Posterior vena cava (tissue), 2 donors: ENCODE data around the gene ATP2A1. TPM values are rescaled to one million over a fixed set of nuclear protein-coding genes. Genes with fewer than 3 reads are reported as not detected.
A peak's percentile ranks its signal among the peaks of the same experiment; 100 is the strongest.
"Not testable (repeated sequence)": the region's sequence is repeated elsewhere in the genome, so short reads cannot be mapped to it uniquely, and the experiment has no call there.

ENCODE experiments used
- DNase-seq: peaks from one replicate; pipeline ENCODE4 v3.0.0-alpha.2; 2020; ENCODE audit warnings: low spot score
- intact Hi-C, 2 donors: fragments of 100-400 bp; cut with DNase I; formaldehyde crosslinking; loops; one replicate each; pipeline versions ENCODE4 v1.14.1 to v1.14.2; 2022 to 2023
- total RNA-seq, 2 donors: library from RNA; stranded (reverse); fragmentation: NEBNext Ultra II Directional; extraction: Animal tissue kit (Norgen Biotek cat#: 25700); gene quantifications; one replicate each; pipeline ENCODE4 v1.2.1, GENCODE V29; 2021
- donor health status: DM: yes; HTN: yes; CAD: no.
- donor health status: DM: yes; HTN: yes; CAD: no.

Gene ATP2A1
- total RNA-seq, 2 donors from 2014 or later = 0.42 to 1.3 TPM

DNA sequence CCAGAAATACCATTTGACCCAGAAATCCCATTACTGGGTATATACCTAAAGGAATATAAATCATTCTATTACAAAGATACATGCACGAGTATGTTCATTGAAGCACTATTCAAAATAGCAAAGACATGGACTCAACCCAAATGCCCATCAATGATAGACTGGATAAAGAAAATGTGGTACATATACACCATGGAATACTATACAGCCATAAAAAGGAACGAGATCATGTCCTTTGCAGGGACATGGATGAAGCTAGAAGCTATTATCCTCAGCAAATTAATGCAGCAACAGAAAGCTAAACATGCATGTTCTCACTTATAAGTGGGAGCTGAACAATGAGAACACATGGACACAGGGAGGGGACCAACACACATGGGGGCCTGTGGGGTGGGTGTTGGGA lies 48.0 kb downstream of the ATP2A1 start:
- DNase-seq, intact Hi-C loops: not testable (repeated sequence)

DNA sequence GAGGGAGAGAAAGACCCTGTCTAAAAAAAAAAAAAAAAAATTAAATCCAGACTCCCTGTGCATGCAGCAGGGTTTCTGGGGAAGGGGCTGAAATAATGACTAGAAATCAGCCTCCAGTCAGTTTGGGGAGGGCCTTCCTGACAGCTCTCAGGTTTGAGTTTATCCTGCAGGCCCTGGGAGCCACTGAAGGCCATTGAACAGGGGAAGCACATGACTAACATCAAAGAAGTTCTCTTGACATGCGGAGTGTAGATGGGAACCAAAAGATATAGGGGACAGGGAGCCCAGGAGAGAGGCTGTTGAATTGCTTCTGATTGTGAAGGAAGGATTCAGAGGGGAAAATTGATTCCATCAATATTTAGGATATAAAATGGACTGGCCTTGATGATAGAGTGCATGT lies 49.5 kb downstream of the ATP2A1 start:
- intact Hi-C loops = no loop called here
- DNase-seq = no peak

DNA sequence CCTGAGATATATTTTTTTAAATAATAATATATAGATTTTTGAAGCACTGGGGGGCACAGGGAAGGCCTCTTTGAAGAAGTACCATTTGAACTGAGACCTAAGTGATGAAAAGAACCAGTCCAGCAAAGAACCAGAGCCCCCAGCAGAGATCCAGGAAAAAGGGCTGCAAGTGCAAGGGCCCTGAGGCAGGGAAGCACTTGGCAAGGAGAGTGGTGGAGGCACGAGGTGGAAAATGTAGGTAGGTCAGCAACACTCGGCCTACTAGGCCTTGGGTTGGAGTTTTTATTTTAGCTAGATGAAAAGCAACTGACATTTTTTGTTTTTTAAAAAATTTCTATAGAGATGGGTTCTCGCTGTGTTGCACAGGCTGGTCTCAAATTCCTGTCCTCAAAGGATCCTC lies 51.9 kb downstream of the ATP2A1 start:
- intact Hi-C loops = no loop called here
- no peak for DNase-seq

DNA sequence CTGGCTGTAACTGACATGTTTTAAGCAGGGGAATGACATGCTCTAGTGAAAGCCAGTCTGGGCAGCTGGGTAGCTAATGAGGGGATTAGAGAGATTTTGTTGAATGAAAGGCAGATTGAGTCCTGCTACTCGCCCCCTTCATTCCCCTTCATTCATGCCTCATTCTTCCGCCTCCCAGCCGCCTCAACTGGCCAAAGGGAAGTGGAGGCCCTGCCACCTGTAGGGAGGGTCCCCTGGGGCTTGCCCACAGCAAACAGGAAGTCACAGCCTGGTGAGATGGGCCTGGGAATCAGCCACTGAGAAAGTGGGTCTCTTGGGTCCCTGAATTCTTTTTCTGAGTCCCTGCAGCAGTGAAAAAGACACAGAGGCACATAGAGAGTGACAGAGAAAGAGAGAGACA lies 52.4 kb downstream of the ATP2A1 start:
- intact Hi-C loops = no loop called here
- DNase-seq = no peak

DNA sequence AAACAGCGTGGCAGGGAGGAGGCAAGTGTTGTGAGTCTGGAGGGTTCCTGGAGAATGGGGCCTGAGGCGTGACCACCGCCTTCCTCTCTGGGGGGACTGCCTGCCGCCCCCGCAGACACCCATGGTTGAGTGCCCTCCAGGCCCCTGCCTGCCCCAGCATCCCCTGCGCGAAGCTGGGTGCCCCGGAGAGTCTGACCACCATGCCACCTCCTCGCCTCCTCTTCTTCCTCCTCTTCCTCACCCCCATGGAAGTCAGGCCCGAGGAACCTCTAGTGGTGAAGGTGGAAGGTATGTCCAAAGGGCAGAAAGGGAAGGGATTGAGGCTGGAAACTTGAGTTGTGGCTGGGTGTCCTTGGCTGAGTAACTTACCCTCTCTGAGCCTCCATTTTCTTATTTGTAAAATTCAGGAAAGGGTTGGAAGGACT lies 53.5 kb downstream of the ATP2A1 start, which contains the start of gene CD19:
Gene CD19, plus strand, starts transcription at position 171 of the 425 bp plus-strand sequence. Its CDS starts 30 bp downstream, at position 201.
- no peak for DNase-seq
- intact Hi-C loops = no loop called here

DNA sequence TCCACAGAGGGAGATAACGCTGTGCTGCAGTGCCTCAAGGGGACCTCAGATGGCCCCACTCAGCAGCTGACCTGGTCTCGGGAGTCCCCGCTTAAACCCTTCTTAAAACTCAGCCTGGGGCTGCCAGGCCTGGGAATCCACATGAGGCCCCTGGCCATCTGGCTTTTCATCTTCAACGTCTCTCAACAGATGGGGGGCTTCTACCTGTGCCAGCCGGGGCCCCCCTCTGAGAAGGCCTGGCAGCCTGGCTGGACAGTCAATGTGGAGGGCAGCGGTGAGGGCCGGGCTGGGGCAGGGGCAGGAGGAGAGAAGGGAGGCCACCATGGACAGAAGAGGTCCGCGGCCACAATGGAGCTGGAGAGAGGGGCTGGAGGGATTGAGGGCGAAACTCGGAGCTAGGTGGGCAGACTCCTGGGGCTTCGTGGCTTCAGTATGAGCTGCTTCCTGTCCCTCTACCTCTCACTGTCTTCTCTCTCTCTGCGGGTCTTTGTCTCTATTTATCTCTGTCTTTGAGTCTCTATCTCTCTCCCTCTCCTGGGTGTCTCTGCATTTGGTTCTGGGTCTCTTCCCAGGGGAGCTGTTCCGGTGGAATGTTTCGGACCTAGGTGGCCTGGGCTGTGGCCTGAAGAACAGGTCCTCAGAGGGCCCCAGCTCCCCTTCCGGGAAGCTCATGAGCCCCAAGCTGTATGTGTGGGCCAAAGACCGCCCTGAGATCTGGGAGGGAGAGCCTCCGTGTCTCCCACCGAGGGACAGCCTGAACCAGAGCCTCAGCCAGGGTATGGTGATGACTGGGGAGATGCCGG lies 54.3 kb downstream of the ATP2A1 start:
- intact Hi-C loops = no loop called here

DNA sequence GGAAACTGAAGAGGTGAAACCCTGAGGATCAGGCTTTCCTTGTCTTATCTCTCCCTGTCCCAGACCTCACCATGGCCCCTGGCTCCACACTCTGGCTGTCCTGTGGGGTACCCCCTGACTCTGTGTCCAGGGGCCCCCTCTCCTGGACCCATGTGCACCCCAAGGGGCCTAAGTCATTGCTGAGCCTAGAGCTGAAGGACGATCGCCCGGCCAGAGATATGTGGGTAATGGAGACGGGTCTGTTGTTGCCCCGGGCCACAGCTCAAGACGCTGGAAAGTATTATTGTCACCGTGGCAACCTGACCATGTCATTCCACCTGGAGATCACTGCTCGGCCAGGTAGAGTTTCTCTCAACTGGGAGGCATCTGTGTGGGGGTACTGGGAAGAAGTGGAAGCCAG lies 54.9 kb downstream of the ATP2A1 start:
- DNase-seq = no peak
- intact Hi-C loops = no loop called here

More for the DNA sequence above, 54.3 kb downstream of the ATP2A1 start:
- no peak for DNase-seq

DNA sequence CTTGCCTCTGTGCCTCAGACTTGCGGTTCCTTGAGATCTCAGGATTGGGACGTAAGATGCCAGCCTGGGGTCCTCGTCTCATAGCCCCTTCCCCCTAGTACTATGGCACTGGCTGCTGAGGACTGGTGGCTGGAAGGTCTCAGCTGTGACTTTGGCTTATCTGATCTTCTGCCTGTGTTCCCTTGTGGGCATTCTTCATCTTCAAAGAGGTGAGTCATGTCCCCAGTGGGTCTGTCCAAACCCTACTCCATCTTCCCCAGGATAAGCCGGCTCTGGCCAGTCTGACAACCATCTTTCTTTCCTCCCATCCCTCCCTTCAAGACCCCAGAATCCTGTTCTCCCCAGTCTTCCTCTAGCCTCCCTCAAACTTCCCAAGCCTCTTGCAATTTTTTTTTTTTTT lies 57.1 kb downstream of the ATP2A1 start:
- intact Hi-C loops = no loop called here
- DNase-seq = no peak

DNA sequence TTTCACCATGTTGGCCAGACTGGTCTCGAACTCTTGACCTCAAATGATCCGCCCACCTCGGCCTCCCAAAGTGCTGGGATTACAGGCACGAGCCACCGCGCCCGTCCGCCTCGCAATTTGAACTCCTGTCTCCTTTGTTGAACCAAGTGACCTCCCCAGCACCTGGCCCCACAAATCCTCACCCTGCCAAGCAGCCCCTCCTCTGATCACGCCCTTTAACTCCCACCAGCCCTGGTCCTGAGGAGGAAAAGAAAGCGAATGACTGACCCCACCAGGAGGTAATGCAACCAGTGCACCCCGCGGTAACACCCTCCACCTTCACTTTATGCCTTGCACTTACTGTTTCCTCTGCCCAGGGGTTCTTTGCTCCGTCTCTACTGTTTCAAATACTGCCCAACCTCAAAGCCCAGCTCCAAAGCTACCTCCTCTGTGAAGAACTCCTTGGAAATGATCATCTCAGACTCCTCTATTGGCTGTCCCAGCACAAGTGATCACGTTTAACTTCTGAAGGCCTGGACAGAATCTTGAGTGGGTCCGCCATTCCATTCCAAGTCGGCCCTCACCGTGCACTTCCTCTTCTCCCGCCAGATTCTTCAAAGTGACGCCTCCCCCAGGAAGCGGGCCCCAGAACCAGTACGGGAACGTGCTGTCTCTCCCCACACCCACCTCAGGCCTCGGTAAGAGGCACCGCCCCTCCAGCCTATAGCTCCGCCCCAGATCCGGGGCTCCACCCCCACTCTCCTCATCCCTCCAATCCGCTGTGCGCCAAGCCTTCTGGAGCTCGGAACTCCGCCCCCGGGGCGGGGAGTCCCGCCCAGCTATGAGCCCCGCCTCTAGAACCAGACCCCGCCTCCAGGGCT lies 57.9 kb downstream of the ATP2A1 start:
- peak; percentile 97 for DNase-seq
- intact Hi-C loops = no loop called here

DNA sequence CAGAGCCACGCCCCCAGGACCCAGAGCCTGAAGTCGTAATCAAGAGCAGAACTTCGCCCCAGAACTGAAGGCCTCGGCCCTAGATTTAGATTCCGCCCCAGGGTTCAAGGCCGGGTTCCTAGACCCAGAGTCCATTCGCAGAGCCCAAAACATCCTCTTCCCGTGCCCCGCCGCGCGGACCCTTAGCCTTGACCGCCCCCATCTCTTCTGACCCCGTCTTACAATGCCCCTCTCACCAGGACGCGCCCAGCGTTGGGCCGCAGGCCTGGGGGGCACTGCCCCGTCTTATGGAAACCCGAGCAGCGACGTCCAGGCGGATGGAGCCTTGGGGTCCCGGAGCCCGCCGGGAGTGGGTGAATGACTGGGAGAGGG lies 58.5 kb downstream of the ATP2A1 start:
- no peak for DNase-seq
- intact Hi-C loops = no loop called here

DNA sequence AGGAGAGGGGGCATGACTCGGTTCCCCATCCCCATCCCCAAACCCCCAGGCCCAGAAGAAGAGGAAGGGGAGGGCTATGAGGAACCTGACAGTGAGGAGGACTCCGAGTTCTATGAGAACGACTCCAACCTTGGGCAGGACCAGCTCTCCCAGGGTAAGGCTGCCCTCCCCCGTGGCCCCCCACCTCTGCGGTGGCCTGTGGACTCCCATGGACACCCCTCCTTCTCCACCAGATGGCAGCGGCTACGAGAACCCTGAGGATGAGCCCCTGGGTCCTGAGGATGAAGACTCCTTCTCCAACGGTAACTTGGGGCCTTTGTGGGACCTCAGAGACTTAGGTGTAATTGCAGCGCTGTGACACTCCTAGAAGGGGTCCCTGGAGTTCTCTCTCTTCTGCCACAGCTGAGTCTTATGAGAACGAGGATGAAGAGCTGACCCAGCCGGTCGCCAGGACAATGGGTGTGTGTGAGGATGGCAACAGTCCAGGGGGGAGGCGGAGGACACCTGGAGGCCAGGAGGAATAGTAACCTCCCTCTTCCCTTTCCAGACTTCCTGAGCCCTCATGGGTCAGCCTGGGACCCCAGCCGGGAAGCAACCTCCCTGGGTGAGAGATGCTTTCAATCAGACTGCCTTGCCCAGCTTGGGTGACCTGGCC lies 59.1 kb downstream of the ATP2A1 start:
- DNase-seq = no peak
- intact Hi-C loops = no loop called here

DNA sequence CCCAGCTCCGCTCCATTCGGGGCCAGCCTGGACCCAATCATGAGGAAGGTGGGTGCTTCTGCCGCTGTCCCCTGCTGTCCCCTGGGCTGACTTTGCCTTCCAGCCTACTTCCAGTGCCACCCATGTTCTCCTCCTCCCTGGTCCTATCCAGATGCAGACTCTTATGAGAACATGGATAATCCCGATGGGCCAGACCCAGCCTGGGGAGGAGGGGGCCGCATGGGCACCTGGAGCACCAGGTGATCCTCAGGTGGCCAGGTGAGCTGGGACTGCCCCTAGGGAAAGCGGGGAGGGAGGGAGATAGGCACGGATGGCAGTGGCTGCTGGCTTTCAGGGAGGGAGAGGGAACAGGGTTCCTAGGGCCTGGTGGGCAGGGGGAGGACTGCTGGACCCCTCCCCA lies 60.4 kb downstream of the ATP2A1 start:
- DNase-seq = no peak
- intact Hi-C loops = no loop called here

DNA sequence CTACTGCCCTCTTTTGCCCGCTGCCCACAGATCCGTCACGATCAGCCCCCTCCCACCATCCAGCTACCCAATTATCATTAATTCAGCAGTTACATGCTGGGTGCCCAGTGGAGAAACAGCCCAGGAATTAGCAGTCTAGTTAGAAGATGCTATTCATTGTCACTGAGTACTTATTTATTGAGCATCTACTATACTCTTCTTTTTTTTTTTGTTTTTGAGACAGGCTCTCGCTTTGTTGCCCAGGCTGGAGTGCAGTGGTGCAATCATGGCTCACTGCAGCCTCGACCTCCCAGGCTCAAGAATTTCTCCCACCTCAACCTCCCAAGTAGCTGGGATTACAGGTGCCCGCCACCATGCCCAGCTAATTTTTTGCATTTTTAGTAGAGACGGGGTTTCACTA lies 61.5 kb downstream of the ATP2A1 start:
- intact Hi-C loops, DNase-seq: not testable (repeated sequence)

DNA sequence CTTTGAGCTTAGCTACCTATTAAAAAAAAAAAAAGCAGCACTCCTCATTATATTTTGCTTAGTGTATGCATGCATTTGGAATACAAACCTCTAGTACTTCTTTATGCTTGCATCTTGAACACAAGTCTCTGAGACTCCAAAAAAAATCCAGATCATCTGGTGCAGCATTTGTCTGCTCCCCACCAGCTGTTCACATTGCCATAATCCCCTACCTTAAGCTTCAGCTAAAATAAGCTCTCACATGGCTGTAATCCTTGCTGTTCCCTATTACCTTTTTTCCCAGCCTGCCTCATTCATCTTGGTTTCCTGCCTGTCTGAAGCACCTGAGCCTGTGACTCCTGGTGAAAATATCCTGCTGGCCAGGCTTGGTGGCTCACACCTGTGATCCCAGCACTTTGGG lies 65.0 kb downstream of the ATP2A1 start:
- no peak for DNase-seq
- intact Hi-C loops = no loop called here

DNA sequence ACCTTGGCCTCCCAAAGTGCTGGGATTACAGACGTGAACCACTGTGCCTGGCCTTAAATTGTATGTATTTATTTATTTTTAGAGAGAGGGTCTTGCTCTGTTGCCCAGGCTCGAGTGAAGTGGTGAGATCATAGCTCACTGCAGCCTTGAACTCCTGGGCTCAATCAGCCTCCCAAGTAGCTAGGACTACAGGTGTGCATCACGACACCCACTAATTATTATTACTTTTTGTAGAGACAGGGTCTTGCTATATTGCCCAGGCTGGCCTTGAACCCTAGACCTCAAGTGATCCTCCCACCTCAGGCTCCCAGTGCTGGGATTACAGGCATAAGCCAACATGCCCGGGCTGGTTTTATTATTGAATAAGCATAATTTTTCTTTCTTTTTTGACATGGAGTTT lies 68.4 kb downstream of the ATP2A1 start:
- intact Hi-C loops = no loop called here
- no peak for DNase-seq

DNA sequence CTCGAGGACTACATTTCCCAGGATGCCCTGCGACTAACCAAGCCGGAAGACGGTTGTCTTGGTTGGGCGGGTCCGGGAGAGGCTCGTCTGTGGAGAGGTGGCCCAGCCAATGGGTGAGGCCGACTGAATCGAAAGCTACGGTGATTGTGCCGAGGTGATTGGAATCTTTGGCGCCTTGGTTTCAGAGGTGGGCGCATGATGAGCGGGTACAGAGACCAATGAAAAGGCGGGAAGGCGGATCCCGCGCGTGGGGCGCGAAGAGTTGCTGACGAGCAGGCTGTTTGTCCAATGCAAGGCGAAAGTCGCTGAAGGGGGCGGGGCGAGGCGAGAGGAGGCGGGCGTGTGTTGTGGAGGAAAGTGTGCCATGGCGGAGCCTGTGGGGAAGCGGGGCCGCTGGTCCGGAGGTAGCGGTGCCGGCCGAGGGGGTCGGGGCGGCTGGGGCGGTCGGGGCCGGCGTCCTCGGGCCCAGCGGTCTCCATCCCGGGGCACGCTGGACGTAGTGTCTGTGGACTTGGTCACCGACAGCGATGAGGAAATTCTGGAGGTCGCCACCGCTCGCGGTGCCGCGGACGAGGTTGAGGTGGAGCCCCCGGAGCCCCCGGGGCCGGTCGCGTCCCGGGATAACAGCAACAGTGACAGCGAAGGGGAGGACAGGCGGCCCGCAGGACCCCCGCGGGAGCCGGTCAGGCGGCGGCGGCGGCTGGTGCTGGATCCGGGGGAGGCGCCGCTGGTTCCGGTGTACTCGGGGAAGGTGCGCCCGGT lies 72.5 kb downstream of the ATP2A1 start, which contains the start of gene NFATC2IP:
Gene NFATC2IP, plus strand, starts transcription at position 290 of the 762 bp plus-strand sequence. Its CDS starts 75 bp downstream, at position 365.
- intact Hi-C loops = no loop called here
- DNase-seq = peak; percentile 100

DNA sequence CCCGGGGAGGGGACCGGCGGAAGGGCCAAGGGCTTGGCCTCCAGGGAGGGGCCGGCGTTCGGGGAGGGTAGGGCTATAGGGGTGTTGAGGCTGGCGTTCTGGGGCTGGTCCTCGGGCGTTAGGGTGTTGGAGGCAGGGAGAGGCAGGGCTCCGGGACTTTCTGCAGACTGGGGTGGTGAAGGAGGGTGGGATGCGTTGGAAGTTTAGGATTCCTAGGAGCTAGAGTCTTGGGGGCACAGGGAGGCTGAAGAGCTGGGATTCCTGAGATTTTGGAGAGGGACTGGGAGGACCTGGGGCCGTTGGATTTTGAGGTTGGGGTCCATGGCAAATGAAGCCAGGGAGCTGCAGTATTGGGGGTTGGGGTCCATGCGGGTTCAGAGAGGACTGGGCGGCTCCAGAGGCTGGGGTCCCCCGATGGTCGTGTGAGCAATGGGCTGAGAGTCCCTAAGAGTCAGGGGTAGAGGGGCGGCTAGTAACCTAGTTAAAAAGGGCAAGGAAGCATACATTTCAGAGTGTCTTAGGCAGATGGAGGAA lies 73.2 kb downstream of the ATP2A1 start:
- intact Hi-C loops = no loop called here
- DNase-seq = no peak
